Medulla oblongata (tissue), 1 donor: ENCODE results near the gene ZNF277.

Source experiments
- DNase-seq: peaks from one replicate; pipeline ENCODE4 v3.0.0-alpha.2; 2015; ENCODE audit errors: extremely low spot score

Gene ZNF277, protein sequence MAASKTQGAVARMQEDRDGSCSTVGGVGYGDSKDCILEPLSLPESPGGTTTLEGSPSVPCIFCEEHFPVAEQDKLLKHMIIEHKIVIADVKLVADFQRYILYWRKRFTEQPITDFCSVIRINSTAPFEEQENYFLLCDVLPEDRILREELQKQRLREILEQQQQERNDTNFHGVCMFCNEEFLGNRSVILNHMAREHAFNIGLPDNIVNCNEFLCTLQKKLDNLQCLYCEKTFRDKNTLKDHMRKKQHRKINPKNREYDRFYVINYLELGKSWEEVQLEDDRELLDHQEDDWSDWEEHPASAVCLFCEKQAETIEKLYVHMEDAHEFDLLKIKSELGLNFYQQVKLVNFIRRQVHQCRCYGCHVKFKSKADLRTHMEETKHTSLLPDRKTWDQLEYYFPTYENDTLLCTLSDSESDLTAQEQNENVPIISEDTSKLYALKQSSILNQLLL

GRCh38 chr7:112206238-112206990 lies at the start of gene ZNF277, which contains the start of gene DOCK4:
Gene ZNF277 (plus strand): TSS chr7:112206695. CDS start chr7:112206717, 22 bp downstream.
Gene DOCK4 (minus strand): TSS chr7:112206399. CDS start chr7:112206138, 261 bp downstream.
- peak; percentile 100 for DNase-seq

GRCh38 chr7:112157072-112157471 lies 49.4 kb upstream of the ZNF277 start:
- DNase-seq: no peak

- DNase-seq: peak; percentile 57
Observed at GRCh38 chr7:112159351-112159750, 47.1 kb upstream of the ZNF277 start.

DNA sequence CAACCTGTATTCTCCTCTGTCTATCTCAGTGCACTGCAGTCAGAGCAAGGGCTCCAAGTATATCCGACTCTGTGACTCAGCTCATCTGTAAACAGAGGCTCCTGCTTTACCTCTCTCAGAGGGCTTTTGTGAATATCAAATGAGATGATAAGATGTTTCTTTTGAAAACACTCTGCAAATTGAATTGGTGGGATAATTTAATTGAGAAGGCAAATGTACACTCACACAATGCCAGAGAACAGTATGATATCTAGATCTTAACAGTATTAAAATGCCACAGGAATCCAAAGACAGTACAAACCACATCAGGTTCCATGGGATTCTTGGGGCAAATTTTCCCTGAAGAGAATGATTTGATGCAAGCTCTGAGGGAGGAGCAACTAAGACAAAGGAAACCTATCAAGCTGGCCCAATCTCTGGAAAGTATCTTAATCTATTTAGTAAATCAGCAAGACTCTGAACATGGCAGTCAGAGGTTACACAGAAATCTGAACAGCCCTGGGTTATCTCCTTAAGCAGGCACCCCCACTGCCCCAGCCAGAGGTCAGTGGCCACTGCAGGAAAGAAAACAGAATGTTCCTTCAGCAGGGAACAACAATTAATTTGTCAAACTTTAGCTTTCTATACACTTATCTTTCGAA lies 46.2 kb upstream of the ZNF277 start:
- no peak for DNase-seq

DNA sequence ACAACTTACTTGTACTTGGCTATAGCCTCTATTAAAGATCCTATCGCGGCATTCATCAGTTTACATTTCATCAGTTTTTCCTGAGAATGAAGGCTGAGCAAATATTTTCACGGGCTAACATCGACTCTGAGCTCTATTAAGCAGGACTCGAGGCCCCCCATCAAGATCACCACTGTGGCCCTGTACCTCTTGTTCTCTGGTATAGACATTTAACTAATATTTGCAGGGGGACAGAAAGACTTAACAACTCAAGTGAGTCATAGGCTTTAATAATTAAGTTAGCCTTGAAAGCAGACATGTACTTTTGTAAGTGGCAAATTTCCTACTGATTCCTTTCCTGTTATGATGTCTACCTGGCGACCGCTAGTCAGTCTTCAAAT lies 45.7 kb upstream of the ZNF277 start:
- DNase-seq: no peak

DNA sequence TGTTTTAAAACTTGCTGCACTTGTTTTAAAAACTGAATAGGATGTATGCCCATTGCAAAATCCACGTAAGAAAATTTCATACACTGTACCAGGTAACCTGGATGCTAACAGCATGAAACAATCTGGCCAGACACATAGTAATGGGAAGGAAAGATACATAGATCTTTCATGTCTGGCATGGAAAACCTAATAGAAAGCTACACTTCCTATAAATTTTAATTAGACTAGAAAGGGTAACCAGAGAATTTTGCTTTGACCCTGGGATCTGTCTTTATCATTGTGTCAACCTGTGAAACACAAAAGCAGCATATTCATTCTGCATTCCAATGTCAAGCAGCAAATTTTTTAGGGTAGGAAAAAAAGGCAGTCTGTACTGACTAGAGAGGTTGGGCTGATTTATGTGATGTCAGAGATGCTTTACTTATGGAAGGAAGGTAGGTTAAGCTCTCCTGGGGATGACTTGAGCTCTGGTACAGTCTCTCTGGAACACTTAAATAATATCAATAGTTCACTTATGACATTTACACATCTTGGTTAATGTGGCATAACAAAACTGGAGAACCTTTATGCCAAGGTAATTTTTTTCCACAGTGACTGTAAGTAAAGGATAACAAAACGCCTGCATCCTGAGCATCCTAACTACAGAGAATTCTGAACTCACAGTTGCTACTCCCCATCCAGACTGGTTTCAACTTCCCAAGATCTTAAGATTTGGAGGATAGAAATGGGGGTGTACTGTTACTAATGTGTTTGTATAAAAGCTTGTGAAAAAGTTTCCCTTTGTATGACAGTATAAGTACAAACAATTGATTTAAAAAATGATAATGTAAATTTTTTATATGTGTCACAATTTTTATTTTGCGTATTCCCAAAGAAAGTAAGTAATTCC lies 45.0 kb upstream of the ZNF277 start:
- peak; percentile 56 for DNase-seq

- peak; percentile 94 for DNase-seq
Observed at GRCh38 chr7:112162142-112162766, 44.2 kb upstream of the ZNF277 start.

- no peak for DNase-seq
Observed at GRCh38 chr7:112162784-112163506, 43.5 kb upstream of the ZNF277 start.

DNA sequence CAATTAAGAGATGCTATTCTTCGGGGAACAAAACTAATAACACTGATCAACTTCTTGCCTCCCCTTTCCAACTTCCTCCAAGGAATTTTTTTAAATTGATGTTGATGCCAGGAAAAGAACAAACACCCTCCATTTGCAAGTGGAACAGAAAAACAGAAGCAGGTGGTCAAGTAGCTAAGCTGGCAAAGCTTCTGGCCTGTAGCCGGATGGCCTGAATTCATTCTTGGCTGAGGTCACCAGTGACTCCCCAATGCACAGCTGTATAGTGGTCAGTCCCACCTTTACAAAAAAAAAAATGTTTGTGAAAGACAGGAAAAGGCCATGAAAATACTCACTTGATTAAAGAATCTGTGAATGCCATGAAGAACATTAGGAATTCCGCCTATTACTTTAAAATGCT lies 39.3 kb upstream of the ZNF277 start:
- peak; percentile 60 for DNase-seq

GRCh38 chr7:112168915-112169314 lies 37.6 kb upstream of the ZNF277 start:
- DNase-seq: no peak

DNA sequence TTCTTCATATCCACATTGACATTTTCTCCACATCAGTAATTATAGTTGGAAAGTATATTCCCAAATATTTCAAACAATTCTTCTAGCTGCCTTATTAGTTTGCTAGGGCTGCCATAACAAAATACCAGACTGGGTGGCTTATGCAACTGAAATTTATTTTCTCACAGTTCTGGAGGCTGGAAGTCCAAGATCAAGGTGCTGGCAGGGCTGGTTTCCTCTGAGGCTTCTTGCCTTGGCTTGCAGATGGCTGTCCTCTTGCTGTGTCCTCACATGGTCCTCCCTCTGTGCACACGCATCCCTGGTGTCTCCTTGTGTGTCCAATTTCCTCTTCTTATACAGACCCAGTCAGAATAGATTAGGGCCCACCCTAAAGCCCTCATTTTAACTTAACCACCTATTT lies 34.8 kb upstream of the ZNF277 start:
- DNase-seq: no peak

GRCh38 chr7:112172870-112173567 lies 33.5 kb upstream of the ZNF277 start:
- no peak for DNase-seq

DNA sequence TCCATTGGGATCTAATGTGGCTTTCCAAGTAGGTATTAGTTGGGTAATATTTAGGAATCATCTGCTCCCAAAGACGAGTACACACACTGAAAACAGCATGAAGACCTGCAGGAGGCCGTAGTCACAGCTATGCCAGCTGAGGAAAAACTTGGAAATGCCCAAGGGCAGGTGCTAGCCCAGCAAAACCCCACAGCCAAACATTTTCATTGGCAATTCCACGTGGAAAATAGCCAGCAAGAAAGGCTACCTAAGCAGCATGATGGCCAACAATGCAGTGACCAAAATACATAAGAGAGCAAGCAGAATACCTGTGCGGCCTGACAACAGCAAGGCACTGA lies 33.0 kb upstream of the ZNF277 start:
- DNase-seq: no peak

DNA sequence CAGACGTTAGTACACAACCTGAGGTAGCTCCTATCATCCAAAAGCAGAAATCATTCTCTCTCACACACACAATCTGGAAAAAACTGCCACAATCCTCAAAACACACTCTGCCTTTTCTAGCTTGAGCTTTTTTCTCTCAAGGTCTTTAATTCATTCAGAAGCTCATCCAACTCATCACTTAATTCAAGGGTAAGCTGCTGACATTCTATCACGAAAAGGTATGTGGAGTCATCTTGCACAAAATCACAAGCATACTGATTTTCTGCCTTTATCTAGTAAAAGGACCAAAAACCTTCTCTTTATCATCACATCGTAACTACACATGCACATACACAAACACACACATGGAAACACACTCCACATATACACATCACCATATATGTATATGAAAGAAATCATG lies 32.3 kb upstream of the ZNF277 start:
- no peak for DNase-seq

- no peak for DNase-seq
Observed at GRCh38 chr7:112176241-112176640, 30.3 kb upstream of the ZNF277 start.

GRCh38 chr7:112176693-112177415 lies 29.6 kb upstream of the ZNF277 start:
- no peak for DNase-seq

- no peak for DNase-seq
Observed at GRCh38 chr7:112180223-112180622, 26.3 kb upstream of the ZNF277 start.

DNA sequence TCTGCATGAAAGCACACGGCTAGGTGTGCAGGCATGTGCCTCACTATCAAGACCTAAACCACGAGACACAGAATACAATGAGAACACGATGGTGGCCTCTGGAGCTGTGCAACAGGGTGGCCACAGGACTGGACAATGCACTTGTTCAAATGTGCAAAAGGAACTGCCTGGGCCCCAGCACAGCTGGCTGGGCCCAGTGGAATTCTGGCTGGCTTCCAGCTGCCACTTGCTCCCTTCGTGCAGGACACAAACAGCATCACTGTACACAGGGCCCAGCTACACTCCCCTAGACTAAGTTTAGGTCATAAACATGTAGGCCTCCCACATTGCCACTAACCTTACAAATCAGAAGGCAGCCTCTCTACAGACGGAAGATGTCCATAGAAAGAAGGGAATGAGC lies 23.7 kb upstream of the ZNF277 start:
- DNase-seq: peak; percentile 82

GRCh38 chr7:112183266-112183665 lies 23.2 kb upstream of the ZNF277 start:
- DNase-seq: no peak
